ENCODE data around the gene TBX6.

DNA sequence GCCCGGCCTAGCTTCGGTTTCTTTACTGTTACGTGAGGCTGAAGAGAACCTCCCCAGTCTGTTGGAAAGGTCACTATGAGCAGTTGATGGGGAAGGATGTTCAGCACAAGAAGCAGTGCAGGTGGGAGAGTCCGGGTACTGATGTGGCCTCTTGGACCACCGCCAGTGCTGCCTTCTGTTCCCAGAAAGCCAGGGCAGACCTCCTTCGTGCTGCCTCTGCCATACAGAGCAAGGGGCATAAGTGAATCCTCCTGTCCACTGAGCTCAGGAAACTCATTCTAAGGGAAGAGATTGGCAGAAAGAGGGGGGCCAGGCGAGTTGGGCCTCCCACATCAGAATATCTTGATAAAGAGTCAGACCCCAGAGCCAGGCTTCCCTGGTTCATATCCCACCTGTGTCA lies 12.2 kb downstream of the TBX6 start:
- TF ChIP-seq YY1 (IDR thresholded peaks at IDR 0.05; ENCODE audit: insufficient read depth, insufficient read length) (no peak), ZNF274 (IDR thresholded peaks at IDR 0.05; ENCODE audit: low read depth, low read length) (no peak)
